IPS-11a (cell line): Measurements from ENCODE around the gene SCN9A.
A peak's percentile ranks its signal among the peaks of the same experiment; 100 is the strongest.
"Not testable (repeated sequence)": the region's sequence is repeated elsewhere in the genome, so short reads cannot be mapped to it uniquely, and the experiment has no call there.

Experiments used
- H3K4me3 ChIP-seq: one replicate; pipeline ENCODE4 v1.5.1; 2013; ENCODE audit warnings: low read depth, low read length, control low read depth

Gene SCN9A

DNA sequence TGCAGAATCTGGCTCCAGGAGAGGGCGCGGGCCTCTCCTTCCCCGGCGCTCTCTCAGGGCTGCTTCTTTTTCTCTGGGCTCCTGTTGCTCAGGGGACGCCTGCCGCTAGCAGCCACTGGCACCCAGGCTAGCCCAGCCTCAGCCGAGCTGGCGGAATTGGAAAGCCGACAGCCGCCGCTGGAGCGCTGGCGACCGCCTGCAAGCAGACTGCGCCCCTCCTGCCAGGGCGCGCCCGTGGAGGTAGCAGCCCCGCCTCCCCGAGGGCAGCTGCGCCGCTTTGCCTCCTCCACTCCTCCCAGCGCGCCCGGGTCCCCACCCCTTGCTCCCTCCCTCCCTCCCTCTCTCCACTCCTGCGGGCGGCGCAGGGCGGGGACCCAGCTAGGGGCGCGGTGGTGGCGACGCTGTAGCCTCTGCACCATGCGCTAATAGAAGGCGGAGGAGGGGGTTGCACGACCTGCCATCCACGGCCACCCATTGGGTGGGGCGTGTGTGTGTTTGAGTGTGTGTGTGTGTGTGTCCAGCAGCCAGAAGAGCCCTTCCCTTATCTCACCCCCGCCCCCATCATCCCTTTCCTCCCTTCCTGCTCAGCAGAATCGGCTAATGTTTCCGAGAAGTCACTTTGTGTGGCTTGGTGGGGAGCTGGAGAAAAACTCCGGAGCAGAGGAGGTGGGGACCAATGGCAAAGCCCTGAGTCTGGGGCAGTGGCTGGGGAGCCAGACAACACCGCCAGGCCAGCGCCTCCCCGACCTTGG is at the start of gene SCN9A:
Gene SCN9A, minus strand, starts transcription at position 209 of the 752 bp plus-strand sequence. CDS start 64,188 bp downstream, outside the sequence.
- H3K4me3 ChIP-seq = peak within 1 kb of the TSS; percentile 87

DNA sequence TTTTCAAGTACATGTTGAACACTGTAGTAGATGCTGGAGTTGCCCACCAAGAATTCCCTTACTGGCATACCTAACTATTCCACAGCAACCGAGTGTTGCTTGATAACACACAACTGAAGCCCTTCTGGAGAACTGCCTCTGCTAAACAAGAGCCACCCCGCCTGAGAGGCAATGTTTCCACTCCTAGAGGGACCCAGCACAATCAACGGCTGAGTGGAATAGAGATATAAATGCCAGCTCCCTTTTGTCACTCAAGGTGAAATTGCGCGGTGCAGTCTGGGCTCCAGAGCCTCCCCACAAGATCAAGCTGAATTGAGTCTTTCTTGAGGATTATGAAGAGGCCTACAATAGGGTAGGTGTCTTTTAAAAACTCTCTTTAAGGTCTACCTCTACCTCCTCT is 49.1 kb upstream of the SCN9A start:
- H3K4me3 ChIP-seq = no peak overlapping the region

DNA sequence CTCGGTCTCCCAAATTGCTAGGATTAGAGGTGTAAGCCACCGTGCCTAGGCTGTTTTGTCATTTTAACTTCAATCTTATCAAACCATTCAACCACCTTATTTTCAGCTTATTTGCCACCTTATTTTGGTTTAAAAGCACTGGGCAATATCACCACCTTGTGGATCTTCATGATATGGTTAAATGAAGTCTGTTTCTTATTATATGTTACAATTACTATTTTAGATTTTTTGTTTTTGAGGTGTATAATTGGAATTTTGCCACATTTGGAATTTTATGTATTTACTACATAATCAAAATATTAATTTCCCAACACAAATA is 43.8 kb upstream of the SCN9A start:
- no peak overlapping the region for H3K4me3 ChIP-seq

DNA sequence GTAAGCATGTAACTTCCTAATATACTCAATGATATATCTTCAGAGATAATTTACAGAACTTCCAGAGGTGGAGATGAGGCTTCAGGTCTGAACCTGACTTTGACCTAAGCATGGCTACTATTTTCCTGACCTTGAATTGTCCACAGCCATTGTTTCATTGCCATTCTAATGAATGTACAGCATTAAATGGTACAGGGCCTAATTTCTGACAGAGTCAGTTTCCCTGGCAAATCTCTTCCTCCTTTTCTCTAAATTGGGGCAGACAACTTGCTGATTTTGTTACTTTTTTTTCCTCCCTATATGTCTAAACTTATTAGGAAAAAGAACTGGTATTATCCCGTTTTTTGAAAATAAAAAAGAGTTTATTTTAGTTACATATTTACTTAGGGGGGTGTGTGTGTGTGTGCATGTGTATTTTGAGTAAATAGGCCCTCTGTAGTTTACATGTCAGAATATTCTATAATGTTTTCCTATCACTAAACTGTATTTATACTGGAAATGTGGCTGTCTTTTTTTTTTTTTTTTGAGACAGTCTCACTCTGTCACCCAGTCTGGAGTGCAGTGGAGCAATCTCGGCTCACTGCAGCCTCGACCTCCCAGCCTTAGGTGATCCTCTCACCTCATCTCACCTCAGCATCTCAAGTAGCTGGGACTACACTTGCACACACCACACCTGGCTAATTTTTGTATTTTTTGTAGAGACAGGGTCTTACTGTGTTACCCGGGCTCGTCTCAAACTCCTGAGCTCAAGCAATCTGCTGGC is 43.3 kb upstream of the SCN9A start:
- no peak overlapping the region for H3K4me3 ChIP-seq

DNA sequence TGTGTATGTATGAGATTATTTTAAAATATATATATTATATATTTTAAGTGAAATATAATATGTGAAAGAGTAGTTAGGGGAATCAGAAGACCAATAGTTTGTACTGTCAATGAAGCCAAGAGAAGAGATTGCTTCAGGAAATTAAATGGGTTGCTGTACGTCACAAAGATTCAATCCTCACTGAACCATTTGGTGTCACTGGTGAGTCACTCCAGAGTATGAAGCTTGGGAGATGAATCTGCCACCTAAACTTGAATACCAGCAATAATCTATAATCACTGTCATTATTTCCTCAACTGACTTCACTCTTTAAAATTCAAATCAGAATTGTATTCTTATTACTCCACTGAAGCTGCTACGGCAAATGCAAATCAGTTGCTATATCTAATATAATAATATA is 41.9 kb upstream of the SCN9A start:
- no peak overlapping the region for H3K4me3 ChIP-seq

DNA sequence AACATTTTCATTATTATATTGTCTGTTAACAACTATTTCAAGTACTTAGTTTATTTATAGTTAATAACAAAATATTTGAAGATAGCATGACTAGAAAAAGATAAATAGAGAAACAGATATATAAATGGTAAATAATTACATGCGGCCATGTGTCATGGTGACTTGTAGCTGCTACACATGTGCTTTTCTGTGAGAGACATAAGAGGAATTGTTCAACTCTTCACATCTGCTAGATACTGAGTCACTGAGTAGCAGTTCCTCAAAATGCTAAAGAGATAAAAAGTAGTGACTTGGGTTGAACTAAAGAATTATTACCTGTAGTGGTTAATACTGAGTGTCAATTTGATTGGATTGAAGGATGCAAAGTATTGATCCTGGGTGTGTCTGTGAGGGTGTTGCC is 37.5 kb upstream of the SCN9A start:
- no peak overlapping the region for H3K4me3 ChIP-seq

DNA sequence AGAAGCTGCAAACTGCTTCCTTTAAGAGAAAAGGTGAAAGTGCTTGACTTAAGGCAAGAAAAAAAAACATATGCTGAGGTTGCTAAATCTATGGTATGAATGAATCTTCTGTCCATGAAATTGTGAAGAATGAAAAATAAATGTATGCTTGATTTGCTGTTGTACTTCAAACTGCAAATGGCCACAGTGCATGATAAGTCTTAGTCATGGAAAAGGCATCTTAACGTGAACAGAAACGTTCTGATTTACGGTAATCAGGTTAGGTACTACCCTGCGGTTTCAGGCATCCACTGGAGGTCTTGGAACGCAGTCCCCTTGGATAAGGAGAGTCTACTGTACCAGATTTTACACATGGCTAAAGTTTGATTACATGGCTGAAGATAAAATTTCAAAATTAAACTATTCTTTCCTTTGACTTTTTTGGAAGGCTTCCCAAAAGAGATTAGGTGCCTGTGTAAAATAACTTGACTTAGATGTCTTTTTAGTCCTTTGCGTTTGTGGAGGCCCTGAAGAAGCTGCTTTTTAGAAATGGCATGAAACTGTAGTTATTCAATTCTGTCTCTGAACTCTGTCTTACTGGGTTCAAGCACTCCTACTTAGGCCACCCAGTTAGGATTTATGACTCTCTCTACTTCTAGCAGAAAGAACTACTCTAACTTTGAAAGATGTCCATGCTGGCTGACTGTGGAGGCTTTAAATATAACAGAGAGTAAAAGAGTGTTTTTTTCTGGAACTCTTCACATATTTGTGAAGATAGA is 35.9 kb upstream of the SCN9A start:
- no peak overlapping the region for H3K4me3 ChIP-seq

DNA sequence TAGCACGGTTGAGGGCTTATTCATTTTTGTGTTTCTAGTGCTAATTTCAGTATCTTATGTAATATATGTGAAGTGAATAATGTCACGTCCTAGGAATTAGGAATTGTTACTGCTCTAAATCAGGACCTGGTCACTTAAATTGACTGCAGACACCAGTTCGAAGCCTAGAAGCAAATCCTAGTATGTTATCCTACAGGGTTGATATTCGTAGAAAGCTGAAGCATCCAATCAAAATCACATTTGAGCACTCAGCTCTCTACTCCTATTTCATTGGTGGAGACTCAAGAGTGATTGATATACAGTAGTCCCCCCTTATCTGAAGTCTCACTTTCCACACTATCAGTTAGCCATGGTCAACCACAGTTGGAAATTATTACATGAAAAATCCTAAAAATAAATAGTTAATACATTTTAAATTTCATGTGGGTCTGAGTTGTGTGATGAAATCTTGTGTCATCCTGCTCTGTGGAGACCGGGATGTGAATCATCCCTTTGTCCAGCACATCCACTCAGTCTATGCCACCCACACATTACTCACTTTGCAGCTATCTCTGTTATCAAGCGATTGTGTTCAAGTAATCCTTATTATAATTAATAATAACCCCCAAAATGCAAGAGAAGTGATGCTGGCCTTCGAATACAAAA is 35.2 kb upstream of the SCN9A start:
- no peak overlapping the region for H3K4me3 ChIP-seq

DNA sequence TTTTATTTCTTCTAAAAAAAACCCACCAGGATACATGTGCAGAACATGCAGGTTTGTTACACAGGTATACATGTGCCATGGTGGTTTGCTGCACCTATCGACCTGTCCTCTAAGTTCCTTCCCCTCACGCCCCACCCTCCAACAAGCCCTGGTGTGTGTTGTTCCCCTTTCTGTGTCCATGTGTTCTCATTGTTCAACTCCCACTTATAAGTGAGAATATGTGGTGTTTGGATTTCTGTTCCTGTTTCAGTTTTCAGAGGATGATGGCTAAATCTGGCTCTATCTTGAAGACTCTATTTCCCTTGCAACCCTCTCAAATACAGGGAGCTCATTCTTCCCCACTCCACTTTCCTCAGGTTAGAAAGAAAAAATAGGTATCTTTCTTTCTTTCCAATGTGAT is 32.0 kb upstream of the SCN9A start:
- not testable (repeated sequence) for H3K4me3 ChIP-seq

DNA sequence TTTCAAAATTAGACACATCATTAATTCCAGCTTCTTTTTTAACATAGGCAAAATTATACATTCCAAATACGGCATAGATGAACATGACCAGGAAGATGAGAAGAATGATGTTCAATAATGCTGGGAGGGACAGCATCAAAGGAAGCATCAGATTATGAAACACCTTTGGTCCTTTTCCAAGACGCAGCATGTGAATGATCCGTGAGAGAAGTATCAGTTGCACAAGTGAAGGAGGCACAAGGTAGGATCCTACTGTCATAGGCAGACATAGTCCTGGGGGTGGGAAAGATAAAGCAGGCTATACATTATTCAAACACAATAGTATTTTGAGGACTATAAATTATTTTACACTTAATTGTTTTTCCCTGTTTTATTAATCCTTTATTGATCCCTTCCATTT is 30.6 kb upstream of the SCN9A start:
- H3K4me3 ChIP-seq = no peak overlapping the region

DNA sequence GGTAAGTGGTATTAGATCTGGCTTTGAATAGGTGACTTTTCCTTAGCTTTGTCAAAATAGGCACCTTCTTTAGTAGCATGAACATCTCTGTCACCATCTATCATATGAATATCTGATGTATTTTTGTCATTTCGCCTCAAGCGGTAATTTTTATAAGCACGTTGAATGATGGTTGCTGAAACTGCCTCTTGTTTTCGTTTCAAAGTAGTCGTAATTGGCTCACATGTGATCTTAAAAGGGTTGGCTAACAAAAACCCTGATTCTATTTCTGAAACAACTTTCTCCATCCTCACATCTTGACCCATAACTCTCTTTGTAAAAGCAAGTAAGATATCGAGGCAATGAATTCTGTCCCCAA is 29.8 kb upstream of the SCN9A start:
- H3K4me3 ChIP-seq = no peak overlapping the region

DNA sequence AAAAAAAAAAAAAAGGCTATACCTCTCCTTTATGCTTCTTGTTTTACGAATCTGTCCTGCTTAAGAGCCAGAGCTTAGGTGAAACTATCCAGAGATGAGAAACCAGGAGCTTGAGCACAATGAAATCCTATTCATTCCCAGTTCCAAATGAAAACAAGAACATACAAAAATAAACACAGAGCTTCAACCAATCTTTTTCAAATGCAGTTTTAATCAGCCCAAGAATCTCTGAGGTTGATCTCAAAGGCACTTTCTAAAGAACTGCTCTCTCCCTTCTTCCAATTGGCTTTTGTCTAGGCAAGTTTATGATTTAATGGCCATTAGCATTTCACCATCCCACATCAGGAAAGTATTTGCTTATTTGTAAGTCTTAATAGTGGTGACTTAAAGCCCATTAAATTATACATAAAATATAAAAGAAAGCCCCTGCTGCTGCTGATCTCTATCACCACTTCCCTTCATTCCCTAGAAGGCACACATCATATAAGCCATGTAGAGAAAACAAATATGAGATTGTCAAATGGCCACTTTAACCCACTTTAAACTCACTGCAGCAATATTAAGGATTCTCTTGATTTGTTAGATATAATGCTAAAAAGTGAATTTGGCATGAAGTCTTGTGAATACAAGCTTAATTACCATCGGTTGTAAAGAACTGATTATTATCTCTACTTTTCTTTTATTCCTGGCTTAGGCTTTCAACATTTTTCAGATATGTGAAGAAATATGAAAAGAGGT is 29.3 kb upstream of the SCN9A start:
- no peak overlapping the region for H3K4me3 ChIP-seq

DNA sequence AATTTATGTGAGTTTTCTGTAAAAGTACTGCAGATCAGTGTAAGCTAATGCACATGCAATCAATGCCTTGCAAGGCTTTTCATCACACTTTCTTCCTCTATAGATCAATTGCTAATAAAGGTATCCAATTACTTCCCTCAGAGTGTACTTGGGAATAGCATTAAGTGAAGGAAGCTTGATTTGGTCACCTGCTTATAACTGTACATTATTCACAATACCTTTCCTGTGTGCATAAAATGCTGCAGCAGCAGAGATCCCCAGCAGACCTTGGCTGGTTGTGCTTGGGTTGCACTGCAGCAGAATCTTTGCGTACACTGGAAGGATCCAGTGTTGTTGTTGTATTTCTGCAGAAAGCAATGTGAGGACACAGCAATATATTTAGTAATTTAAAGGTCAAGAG is 18.5 kb upstream of the SCN9A start:
- H3K4me3 ChIP-seq = no peak overlapping the region

DNA sequence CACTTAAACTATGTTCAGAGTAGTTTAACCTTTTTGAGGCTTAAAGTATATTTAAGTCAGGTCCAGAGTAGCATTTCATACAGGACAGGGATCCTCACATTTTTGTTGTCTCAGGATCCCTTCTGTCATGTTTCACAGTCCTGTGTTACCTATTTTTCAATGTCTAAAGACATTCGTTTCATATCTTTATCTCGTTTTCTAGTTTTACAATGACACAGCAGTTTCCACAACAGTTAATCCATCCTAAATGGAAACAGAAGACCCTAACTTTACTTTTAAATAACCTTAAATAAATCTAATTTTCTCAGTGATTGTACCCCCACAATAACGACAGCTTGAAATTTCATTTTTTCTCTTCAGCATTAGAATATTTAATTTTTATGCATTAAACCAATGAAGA is 17.3 kb upstream of the SCN9A start:
- H3K4me3 ChIP-seq = no peak overlapping the region

DNA sequence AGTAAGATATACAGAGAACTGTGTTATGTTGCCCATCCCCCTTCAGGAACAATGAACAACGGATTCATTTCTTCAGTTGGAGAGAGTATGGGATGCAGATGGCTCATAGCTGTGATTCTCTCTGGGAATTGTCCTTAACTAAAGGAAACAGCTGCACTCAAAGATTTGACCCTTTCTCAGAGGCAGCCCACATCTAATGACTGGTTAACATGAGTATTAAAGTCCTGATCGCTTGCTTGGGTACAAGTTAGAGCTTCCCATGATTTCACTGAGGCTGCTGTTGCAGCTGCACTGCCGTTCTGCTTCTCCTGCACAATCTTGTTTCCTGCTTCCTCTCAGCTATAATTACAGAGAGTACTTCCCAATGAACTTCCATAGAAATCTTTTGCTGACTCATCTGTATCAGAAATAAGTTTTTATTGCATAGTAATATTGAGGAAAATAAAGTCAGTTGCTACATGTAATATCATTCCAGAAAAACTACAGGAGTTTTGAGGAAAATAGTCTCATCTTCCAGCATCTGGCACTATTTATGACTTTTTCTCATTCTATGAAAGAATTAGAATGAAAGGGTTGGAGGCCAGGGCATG is 12.8 kb upstream of the SCN9A start:
- H3K4me3 ChIP-seq = no peak overlapping the region

DNA sequence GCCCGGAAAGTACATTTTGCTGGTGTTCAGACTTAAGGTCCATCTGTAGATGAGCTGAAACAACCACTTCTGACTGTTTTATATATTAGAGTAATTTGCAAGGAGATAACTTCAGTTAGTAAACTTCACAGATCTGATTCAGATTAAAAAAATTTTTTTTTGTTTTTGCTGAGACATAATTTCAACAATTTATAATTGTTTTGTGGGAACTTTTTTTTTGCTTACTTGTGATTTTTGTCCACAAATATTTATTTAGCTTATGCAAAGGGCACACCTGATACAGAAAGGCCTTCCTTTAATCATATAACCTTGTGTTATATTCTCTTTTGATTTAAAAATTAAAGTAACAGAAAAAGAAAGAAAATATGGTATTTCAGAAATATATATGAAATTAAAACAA is 9.6 kb upstream of the SCN9A start:
- no peak overlapping the region for H3K4me3 ChIP-seq

DNA sequence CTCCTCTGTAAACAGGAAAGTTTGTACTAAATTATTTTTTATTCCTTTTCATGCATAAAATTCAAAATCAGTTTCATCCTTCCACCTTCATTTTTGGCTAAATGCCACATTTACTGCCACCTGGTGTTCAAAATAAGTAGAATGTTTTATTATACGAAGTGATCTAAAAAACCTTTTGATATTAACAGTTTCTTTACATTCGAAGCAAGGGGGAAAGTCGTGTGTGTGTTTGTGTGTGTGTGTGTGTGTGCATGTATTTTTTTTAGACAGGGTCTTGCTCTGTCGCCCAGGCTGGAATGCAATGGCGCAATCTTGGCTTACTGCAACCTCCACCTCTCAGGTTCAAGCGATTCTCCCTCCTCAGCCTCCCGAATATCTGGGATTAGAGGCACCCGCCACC is 9.0 kb upstream of the SCN9A start:
- no peak overlapping the region for H3K4me3 ChIP-seq

DNA sequence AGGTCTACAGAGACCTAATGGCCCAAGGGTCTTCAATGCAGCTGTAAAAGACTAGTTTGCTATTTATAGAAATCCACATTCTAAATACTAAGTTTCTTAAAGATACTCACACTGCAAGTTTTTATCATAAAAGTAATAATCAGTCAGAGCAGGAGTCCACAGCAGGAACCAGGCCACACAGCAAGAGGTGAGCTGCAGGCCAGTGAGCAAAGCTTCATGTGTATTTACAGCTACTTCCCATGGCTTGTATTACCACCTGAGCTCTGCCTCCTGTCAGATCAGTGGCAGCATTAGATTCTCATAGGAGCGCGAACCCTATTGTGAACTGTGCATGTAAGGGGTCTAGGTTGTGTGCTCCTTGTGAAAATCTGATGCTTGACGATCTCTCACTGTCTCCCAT is 6.7 kb upstream of the SCN9A start:
- no peak overlapping the region for H3K4me3 ChIP-seq

DNA sequence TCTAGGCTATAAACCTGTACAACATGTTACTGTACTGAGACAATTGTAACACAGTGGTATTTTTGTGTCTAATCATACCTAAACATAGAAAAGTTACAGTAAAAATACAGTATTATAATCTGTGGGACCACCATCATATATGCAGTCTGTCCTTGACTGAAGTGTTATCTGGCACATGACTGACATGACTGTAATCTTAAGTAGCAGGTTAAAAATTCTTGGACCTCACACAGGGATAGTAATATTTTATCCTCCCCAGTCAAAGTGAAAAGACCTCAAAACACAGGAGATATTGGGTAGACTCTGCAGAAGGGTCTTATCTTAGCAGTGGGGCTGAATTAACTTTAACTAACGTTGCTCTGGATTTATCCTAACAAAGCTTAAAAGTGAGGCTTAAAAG is 4.9 kb upstream of the SCN9A start:
- no peak overlapping the region for H3K4me3 ChIP-seq

DNA sequence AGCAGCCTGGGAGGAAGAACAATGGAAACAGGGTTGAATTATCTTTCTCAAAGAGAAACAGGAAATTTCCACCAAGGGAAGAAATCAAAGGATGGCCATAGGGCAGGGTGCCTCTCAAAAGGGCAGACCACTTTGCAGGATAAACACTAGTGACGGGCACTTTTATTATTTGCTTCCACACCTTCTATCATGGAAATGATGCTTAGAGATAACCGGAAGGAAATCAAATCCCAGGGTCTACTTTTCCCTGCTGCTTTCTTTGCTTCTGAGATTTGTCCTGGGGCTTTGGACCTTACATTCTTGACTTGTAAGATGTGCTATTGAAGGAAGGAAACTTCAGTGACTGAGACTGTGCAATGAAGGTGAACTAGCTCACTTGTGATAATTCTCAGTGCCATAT is 1.1 kb upstream of the SCN9A start:
- H3K4me3 ChIP-seq = no peak overlapping the region

DNA sequence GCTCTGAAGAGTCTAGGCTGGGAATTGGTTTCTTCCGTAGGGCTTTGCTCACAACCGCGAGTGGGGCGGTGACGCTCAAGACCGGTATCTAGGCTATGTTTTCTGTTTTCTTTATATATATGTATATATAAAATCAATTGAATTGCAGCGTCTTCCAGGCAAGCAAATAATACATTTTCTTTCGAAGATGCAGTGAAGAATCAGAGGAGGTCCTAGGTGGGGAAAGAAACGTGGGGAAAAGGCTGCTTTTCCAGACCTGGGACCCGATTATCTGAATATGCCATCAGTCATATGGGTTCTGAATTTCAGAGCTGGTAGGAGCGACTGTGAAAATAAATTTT is 714 bp upstream of the SCN9A start:
- peak overlapping the region; percentile 87 for H3K4me3 ChIP-seq
